ENCODE results near the gene ACOT4.

GRCh38 chr14:73619524-73619923 is 27.9 kb downstream of the ACOT4 start:
- no peak for TF ChIP-seq CTCF (IDR thresholded peaks at IDR 0.05)
- no peak for TF ChIP-seq POLR2A (IDR thresholded peaks at IDR 0.05)
- TF ChIP-seq POLR2AphosphoS5 (IDR thresholded peaks at IDR 0.05): no peak

Data from prostate gland (tissue), 2 donors.